Osteocyte (in vitro differentiated cells): Measurements from ENCODE around the gene MED13L. TPM values are rescaled to one million over a fixed set of nuclear protein-coding genes. Genes with fewer than 3 reads are reported as not detected.
A peak's percentile ranks its signal among the peaks of the same experiment; 100 is the strongest.

ENCODE experiments used
- DNase-seq: peaks from one replicate; pipeline ENCODE4 v3.0.0; 2021; ENCODE audit warnings: mixed read lengths; ENCODE audit not compliant: unreplicated experiment; ENCODE audit errors: extremely low spot score
- H3K27ac Mint-ChIP-seq: one replicate; pipeline ENCODE4 v1.8.0; 2021; ENCODE audit warnings: mild to moderate bottlenecking, mixed read lengths; ENCODE audit not compliant: unreplicated experiment
- H3K27me3 Mint-ChIP-seq: one replicate; pipeline ENCODE4 v1.8.0; 2021; ENCODE audit warnings: mixed read lengths; ENCODE audit not compliant: unreplicated experiment
- H3K36me3 Mint-ChIP-seq: one replicate; pipeline ENCODE4 v1.8.0; 2021; ENCODE audit warnings: mixed read lengths; ENCODE audit not compliant: unreplicated experiment
- H3K4me1 Mint-ChIP-seq: one replicate; pipeline ENCODE4 v1.8.0; 2021; ENCODE audit warnings: mixed read lengths; ENCODE audit not compliant: unreplicated experiment
- H3K4me3 Mint-ChIP-seq: one replicate; pipeline ENCODE4 v1.8.0; 2021; ENCODE audit warnings: mild to moderate bottlenecking, moderate library complexity, mixed read lengths; ENCODE audit not compliant: unreplicated experiment
- H3K9me3 Mint-ChIP-seq: one replicate; pipeline ENCODE4 v1.8.0; 2021; ENCODE audit warnings: mixed read lengths; ENCODE audit not compliant: unreplicated experiment
- CTCF ChIP-seq: fragments of 200-600 bp; sonication (generic); IDR thresholded peaks from 2 replicates; pipeline ENCODE4 v1.5.0; 2021; ENCODE audit warnings: antibody characterized with exemption, mild to moderate bottlenecking, moderate library complexity
- total RNA-seq: library from RNA; stranded (reverse); gene quantifications from 2 replicates; pipeline ENCODE4 v1.2.1, GENCODE V29; 2021

Gene MED13L
- total RNA-seq, 1 donor from 2014 or later = 229 TPM

- no peak for DNase-seq
- no peak for TF ChIP-seq CTCF
- no peaks in the 10 kb centered on the region for H3K9me3 Mint-ChIP-seq
- H3K4me1 Mint-ChIP-seq = peaks cover 65% of the 10 kb centered on the region
- no peak overlapping the region for H3K4me3 Mint-ChIP-seq
- no peak overlapping the region for H3K27ac Mint-ChIP-seq
- H3K36me3 Mint-ChIP-seq = no peaks in the 10 kb centered on the region
- no peaks in the 10 kb centered on the region for H3K27me3 Mint-ChIP-seq
Observed at GRCh38 chr12:116169071-116169470, 108.4 kb downstream of the MED13L start.

DNA sequence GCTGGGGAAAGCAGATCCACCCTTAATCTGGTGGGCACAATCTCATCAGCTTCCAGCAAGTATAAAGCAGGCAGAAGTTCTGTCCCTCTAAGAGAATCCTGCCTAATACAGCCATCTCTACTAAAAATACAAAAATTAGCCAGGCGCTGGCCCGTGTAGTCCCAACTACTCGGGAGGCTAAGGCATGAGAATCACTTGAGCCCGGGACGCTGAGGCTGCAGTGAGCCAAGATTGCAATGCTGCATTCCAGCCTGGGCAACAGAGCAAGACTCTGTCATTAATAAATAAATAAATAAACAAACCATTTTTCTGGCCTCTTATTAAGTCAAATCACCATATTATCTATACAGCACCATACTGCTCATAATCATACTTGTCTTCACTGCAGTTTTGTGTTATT is 111.2 kb downstream of the MED13L start:
- no peak overlapping the region for H3K27ac Mint-ChIP-seq
- H3K36me3 Mint-ChIP-seq = no peaks in the 10 kb centered on the region
- H3K9me3 Mint-ChIP-seq = no peaks in the 10 kb centered on the region
- no peak for DNase-seq
- no peak for TF ChIP-seq CTCF
- H3K4me3 Mint-ChIP-seq = no peak overlapping the region
- peaks cover 65% of the 10 kb centered on the region for H3K4me1 Mint-ChIP-seq
- no peaks in the 10 kb centered on the region for H3K27me3 Mint-ChIP-seq

DNA sequence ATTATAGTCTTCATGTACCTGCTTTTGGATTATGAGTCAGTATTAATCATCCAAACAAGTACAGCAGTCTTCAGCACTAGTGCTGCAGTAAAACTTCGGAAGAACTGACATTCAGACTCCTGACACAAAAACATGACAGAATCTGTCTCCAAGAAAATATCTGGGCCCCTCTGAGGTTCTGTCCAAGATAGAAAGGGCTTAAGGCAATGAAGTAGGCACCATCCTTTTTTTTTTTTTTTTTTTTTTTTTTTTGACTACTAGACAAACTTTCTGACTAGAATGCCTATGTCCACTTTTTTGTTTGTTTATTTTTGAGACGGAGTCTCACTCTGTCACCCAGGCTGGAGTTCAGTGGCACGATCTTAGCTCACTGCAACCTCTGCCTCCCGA is 112.5 kb downstream of the MED13L start:
- Mint-ChIP-seq H3K4me3 (no peak overlapping the region), H3K27me3 (no peaks in the 10 kb centered on the region), H3K9me3 (no peaks in the 10 kb centered on the region), H3K4me1 (peaks cover 65% of the 10 kb centered on the region), H3K36me3 (no peaks in the 10 kb centered on the region), H3K27ac (peak overlapping the region; percentile 88)
- no peak for TF ChIP-seq CTCF
- no peak for DNase-seq

DNA sequence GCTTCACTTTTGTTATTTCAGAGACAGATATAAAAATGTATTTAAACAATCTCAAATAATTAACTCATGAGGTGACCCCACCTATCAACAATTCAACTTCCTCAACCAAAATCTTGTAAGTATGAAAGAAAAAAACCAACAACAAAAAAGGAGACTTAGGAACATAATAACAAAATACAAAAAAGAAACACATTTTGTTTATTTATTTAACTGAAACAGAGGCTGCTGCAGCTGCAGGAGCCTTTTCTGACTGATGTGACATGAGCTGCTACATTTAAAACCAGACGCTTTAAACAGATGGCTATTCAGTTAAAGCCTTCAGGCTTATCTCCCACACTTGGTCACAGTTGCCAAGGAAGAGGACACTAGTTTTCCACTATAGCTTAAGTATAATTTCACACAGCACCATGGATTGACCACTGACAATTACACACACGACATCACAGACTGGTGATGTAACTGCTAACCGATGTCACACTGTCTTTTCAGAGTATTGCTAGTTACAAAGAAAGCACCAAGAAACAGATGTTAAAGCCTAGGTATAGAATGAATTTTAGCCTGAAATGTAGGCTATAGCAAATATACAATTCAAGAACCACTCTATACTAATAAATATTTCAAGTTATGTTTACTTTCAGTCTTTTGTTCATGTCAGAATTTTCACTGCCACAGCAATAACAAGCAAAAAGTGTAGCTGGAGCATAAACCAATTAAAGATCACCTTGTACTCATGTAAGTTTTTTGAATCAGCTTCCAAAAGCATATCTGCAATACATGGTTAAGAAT is 113.0 kb downstream of the MED13L start:
- TF ChIP-seq CTCF = no peak
- peaks cover 65% of the 10 kb centered on the region for H3K4me1 Mint-ChIP-seq
- peak overlapping the region; percentile 88 for H3K27ac Mint-ChIP-seq
- H3K27me3 Mint-ChIP-seq = no peaks in the 10 kb centered on the region
- H3K4me3 Mint-ChIP-seq = peak overlapping the region; percentile 43
- no peaks in the 10 kb centered on the region for H3K9me3 Mint-ChIP-seq
- no peaks in the 10 kb centered on the region for H3K36me3 Mint-ChIP-seq
- no peak for DNase-seq

DNA sequence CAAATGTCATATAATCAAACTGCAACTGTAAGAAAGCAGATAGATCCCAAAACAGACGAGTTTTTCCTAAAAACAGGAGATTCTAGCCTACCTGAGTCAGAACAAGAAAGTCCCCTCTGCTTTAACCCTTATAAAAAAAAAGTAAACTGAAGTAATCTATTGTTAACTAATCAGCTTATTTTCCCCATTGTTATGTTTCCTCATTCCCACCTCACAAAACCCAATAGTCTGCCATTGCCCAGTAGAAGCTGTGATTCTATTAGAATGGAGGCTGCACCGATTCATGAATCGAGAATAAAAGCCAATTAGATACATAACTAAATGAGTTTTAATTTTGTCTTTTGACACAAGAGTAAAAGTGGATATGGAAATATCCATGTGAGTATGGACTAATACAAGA is 115.4 kb downstream of the MED13L start:
- no peak for DNase-seq
- peak overlapping the region; percentile 37 for H3K27ac Mint-ChIP-seq
- no peaks in the 10 kb centered on the region for H3K9me3 Mint-ChIP-seq
- no peak for TF ChIP-seq CTCF
- H3K4me3 Mint-ChIP-seq = no peak overlapping the region
- no peaks in the 10 kb centered on the region for H3K36me3 Mint-ChIP-seq
- H3K4me1 Mint-ChIP-seq = peaks cover 82% of the 10 kb centered on the region
- H3K27me3 Mint-ChIP-seq = no peaks in the 10 kb centered on the region
